ENCODE measurements around the gene ZNF445.
"Not testable (repeated sequence)": the region's sequence is repeated elsewhere in the genome, so short reads cannot be mapped to it uniquely, and the experiment has no call there.

Gene ZNF445

DNA sequence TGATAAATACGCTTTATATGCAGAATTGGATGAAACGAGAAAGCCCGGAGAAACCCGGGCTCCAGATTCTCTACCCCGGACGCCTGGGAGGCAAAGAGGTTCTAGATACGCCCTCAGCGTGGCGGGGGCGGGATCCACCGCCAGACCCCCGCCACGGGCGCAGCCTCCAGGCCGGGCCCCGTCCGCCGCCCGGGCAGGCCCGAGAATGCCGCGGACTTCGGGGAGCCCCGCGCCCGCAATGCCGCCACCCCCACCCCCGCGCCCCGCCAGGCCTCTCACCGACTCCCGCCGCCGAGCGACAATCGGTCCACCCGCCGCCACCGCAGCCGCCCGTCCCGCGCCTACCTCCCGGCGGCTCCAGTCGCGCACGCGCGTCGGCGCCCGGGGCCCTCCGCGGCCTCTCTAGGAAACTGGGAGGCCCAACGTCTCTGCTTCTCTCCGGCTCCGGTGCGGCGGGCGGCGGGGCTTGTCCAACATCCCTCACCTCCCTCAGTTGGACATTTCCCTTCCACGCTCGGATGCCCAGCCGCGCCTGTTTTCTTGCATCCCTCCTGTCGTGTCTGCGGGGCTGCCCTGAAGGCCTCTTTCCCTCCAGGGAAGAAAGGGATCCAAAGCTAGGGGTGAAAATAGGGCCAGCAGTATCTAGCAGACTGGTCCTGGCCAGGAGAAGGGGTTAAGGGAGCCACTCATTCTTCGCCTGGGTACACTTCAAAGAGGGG is at the start of gene ZNF445:
Gene ZNF445 (minus strand): TSS at position 359 of the 719 bp plus-strand sequence. CDS start 22,121 bp downstream, outside the sequence.
- peak; percentile 74 for DNase-seq (ENCODE audit: low spot score)

DNA sequence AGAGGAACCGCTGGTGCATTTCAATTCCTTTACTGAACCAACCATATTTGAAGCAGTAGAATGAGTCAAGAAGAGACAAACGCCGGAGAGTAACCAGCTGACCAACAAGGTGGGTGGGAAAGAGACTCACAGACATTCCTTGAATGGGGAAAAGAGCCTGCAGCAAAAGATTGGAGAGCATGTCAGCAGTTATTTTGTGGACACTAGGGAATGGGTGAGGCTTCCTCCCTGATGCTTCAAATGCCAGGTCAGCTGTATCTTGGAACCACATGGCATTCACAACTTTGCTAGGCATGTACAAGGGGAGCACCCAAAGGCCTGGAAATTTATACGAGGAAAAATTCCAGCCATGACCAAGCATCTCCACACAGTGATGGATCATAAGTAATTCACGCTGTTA is 47.6 kb upstream of the ZNF445 start:
- no peak for DNase-seq (ENCODE audit: low spot score)

DNA sequence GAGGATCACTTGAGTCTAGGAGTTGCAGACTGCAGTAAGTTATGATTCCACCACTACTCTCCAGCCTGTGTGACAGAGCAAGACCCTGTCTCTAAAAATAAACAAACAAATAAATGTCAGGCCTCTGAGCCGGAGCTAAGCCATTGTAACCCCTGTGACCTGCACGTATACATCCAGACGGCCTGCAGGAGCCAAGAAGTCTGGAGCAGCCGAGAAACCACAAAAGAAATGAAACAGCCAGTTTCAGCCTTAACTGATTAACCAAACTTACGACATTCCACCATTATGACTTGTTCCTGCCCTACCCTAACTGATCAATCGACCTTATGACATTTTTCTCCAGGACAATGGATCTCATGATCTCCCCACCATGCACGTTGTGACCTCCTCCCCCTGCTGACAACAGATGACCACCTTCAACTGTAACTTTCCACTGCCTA is 45.0 kb upstream of the ZNF445 start:
- no peak for DNase-seq (ENCODE audit: low spot score)

DNA sequence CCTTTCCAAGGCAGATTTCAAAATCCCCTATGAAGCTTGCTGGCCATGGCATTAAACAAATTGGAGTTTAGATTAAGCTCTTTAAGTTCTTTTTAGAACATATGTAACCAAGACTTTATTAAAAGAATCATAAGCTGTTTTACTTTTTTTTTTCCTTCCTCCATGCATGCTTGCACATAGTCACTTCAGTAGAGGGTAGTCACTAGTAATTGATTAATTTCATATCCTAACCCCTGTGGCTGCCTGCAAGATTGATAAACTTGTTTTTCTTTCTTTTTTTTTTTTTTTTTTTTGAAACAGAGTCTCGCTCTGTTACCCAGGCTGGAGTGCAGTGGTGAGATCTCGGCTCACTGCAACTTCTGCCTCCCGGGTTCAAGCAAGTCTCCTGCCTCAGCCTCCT is 44.3 kb upstream of the ZNF445 start:
- DNase-seq (ENCODE audit: low spot score), result no peak

DNA sequence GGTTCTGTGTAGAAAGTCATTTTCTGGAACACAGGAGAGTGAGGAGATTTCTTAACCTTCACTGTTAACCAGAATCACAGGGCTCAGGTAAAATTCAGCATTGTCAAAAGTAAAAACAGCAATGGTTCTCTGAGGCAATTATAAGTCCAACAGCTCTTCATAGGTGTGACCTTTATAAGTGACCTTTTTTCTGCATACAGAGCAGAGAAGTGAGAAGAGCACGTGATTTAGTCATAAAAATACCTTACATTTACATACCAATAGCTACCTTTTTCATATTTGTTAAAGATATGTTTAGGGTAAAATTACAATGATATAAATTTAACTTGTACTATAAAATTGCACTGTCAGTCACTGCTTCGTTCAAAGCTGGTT is 41.3 kb upstream of the ZNF445 start:
- DNase-seq (ENCODE audit: low spot score), result no peak

DNA sequence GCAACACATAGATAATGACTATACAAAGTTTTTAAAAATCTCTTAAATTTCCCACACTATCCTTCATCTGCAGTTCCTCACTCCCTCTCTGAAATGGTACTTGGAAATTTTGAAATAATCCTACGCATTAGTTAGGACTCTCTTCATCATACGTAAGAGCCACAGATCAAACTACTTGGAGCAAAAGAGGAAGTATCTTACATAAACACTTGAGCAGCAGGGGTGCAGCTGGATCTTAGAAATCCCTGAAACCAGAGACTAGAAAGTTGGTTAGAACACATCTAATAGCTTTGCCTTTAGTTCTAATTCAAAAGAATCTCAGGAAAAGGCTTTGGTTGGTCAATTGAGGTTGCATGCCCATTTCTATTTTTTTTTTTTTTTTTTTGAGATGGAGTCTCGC is 38.8 kb upstream of the ZNF445 start:
- no peak for DNase-seq (ENCODE audit: low spot score)

DNA sequence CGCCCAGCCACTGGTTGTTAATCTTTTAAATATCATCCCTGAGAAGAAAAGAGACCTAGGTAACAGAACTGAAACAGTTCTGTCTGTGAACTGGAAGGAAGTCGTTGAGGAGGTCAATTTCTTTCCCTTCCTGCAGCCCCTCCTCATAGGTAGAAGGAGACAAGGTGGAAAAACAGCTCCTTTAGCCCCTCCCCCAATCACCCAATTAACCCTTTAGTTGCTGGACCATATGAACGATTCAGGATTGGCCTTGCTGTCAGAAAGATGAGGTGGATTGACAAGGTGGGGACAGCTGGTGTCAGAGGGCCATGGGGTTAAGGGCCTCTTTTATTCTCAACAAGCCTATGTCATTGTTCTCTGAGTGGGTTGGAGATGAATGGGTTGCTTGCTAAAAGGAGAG is 36.0 kb upstream of the ZNF445 start:
- no peak for DNase-seq (ENCODE audit: low spot score)

DNA sequence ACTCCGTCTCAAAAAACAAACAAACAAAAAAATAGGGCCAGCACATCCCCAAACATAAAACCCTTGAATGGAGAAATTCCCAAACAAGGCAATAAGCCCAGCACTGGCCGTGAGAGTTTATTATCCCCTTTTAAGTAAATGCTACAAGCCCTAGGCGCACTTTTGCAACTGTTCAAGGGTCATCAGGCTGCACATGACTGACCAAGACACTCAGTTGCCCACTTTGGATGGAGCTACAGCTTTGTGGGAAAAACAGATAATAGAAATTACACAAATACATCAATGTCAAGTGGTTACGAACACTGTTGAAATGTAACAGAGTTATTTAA is 33.7 kb upstream of the ZNF445 start:
- DNase-seq (ENCODE audit: low spot score), result no peak

DNA sequence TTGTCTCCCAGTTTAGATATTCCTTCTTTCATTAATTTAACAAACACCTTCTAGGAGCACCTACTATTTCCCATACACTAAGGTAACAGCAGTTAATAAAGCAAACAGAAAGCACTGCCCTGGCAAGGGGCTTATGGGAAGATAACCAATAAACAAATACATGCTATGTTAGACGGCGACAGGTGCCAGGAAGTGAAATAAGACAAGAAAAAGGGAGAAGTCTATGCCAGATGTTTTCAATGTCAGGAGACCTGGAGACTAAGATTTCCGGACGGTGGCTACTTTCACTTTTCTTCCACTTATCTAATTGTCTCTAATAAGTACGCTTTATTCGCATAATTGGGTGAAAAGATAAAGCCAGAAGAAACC is 32.5 kb upstream of the ZNF445 start:
- peak; percentile 16 for DNase-seq (ENCODE audit: low spot score)

DNA sequence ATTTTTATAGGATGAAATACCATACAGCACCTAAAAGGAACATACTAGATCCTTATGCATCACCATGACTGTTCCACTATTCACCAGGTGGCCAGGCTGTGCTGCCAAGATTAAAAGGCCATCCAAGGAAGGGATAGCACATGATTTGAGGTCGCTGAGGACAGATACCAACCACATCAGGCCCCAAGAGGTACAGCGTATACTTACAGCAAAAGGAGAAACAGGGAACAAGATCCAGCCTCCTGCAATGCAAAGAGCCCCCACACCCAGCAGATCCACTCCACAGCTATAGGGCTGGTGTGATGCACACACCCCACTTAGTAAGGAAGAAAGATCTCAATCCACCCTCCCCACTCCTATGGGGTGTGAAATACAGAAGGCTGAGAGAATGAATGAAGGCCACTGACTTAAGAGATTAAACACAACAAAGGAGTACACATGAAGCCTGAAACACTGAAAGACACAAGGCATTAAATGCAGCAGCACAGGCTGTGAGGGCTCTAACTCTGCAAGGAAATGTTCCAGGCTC is 32.0 kb upstream of the ZNF445 start:
- no peak for DNase-seq (ENCODE audit: low spot score)

DNA sequence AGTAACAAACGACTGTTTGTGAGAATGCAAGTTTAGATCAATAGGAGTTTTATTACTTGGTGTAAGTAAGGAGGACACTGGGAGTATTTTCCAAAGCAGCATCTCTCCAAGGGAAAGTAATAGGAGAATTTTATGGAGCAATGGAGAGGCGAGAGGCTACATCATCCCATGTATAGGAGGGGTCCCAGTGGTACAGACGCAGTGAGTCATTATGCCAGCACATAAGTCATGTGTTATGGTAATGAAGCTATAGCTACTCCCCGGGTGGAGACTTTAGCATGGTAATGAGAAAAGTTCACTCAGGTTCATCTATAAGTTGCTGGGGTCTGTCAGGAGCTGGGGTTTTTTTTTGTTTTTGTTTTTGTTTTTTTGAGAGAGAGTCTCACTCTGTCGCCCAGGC is 29.5 kb upstream of the ZNF445 start:
- DNase-seq (ENCODE audit: low spot score), result no peak

DNA sequence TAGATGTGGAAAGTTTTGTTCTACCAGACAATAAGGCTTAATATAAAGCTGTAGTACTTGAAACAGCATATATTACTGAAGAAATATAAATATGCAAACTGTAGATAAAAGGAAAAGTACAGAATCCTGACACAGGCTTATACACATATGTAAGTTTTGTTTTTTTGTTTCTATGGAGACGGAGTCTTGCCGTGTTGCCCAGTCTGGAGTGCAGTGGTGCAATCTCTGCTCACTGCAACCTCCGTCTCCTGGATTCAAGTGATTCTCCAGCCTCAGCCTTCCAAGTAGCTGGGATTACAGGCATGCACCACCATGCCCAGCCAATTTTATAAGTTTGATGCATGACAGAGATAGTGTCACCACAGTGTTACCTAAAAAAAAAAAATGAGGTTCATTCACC is 29.1 kb upstream of the ZNF445 start:
- DNase-seq (ENCODE audit: low spot score), result no peak

DNA sequence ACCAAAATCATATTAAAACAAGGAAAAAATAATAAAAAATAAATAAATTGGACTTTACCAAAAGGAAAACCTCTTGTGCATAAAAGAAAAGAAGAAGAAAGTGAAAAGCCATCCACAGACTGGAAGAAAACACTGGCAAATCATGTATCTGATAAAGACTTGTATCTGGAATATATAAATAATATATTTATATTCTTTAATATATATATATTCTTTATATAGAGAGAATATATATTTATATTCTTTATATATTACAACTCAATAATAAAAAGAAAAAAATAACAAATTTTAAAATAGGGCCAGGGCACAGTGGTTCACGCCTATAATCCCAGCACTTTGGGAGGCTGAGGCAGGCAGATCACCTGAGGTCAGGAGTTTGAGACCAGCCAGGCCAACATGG is 27.1 kb upstream of the ZNF445 start:
- DNase-seq (ENCODE audit: low spot score), result no peak

DNA sequence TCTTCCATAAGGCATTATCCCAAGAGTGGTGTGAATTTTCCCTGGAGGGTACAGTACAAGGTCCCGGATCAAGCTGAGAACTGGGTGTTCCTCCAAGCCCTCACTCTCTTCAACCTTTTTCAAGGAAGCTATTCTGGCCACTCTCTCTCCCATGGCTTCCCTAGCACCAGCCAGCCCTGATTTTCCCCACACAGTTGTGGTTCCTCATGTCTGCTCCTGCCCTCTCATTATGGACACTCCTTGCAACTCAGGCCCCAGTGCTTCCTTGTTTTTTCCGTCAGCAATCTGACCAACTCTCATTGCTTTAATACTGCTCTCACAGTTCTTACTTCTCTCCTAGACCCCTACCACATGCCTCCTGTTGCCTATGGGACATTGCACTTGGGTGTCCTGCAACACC is 25.7 kb upstream of the ZNF445 start:
- DNase-seq (ENCODE audit: low spot score), result not testable (repeated sequence)

DNA sequence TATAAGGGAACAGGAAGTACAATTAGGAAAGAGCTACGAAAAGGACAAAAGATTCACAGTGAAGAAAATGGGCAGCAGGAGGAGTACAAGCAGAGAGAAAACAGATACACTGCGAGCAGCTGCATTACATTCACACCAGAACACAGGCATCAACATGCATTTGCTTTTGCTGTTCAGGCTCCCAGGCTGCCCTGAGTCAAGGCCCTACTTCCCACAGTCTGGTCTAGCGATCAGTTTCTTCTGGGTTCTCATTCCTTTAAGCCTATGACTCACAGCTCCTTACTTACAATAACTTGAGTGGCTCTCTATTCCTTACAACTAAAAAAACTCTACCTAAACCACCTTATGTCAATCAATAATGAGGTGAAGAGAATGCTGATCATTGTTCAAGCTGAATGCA is 24.5 kb upstream of the ZNF445 start:
- no peak for DNase-seq (ENCODE audit: low spot score)

DNA sequence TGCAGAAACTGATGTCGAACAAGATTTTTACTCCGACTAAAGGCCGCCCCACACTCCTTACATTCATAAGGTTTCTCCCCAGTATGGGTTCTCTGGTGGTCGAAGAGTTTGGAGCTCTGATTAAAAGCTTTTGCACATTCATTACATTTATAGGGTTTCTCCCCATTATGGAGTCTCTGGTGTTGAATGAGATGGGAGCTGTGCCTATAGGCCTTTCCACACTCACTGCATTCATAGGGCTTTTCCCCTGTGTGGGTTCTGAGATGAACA is 22.4 kb upstream of the ZNF445 start:
- DNase-seq (ENCODE audit: low spot score), result not testable (repeated sequence)

DNA sequence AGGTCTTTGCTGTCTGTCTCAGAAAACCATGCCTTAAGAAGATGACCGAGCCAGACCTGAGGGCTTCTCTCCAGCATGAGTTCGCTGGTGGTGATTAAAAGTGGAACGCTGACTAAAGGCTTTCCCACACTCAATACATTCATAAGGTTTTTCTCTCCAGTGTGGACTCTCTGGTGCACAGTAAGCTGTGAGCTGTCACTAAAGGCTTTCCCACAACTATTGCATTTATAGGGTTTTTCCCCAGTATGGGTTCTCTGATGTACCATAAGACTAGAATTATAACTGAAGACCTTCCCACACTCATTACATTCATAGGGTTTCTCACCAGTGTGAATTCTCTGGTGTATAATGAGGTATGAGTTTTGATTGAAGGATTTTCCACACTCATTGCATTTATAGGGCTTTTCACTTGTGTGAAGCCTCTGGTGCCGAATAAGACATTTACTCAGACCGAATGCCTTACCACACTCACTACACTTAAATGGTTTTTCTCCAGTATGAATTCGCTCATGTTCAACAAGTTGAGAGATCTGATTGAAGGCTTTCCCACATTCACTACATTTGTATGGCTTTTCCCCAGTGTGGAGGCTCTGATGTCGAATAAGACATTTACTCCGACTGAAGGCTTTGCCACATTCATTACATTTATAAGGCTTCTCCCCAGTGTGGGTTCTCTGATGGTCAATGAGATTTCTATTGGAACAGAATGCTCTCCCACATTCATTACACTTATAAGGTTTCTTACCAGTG is 21.9 kb upstream of the ZNF445 start:
- no peak for DNase-seq (ENCODE audit: low spot score)

DNA sequence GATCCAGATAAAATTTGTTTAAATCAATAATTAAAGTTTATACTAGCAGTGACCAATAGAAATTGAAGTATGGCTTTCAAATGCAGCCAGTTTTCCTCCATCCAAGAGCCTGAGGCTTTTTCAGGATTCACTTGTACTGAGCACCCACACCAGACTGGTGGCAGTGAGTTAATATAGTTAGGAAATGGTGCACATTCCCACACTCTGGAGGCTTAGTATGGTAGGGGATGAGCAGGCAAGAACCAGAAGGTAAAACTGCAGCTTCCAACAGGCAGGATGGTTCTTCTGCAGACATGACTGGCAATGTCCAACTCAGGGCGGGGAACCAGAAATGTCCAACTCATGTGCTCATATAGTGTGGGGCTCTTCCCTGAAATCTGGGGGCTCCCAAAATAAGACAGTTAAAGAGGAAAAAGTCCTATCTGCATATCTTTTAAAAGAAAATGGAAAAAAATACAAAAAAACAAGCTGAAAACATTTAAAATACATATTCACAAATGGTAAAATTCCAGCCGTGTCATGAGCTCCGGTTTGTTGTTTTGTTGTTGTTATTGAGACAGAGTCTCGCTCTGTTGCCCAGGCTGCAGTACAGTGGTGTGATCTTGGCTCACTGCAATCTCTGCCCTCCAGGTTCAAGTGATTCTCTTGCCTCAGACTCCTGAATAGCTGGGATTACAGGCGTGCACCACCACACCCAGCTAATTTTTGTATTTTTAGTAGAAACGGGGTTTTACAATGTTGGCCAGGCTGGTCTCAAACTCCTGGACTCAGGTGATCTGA is 18.4 kb upstream of the ZNF445 start:
- DNase-seq (ENCODE audit: low spot score), result no peak

DNA sequence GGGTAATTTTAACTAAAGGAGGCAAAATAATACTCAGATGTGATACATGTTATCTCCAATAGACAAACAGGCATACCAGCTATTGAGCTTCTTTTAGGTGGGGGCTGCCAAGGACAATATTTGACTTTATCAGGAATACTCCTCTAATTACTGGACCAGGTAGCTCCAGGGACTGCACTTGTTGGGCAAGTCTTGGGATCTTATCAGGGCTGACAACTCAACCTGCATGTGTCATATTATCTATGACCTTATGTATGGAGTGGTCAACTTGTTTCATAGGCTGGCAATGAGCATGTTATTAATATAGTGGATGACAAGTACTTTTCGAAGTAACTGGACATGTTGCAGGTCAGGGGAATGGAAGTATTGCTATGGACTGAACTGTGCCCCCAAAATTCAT is 15.0 kb upstream of the ZNF445 start:
- DNase-seq (ENCODE audit: low spot score), result no peak

DNA sequence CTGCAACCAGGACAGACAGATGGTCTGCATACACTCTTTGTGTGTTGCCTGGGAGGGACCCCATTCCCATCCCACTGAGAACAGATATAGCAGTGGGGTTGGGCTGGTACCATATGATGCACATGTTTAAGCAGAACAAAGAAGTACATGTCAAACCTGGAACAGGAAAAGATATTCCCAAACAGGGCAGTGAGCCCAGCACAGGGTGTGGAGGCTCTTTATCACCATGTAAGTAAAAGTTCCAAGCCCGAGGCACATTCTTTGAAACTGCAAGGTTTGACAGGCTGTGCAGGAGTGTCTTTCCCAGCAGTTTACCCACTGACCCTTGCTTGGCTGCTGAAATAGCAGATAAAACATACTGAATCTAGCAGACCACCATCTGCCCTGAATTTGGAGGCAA is 5.3 kb upstream of the ZNF445 start:
- no peak for DNase-seq (ENCODE audit: low spot score)

DNA sequence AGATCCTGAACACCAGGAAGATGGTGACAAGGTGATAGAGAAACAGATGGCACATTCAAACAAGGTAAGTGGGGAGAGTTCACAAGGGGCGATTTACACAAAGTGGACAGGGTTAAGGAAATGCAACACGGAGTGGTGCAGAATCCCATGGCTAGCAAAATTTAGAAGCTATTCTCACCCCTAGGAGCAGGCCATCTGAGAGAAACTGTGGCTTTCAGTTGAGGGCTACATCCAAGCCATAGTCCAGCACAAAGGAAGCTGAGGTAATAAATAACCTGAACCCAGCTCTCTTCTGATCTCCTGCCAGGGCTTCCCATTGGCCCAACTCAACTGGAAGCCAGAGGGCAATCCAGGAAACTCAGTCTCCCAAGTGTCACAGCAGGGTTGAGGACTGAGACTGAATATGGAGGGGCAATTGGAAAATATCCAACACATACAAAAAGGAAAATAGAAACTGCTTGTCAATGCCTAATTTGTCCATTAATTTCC is 1.2 kb upstream of the ZNF445 start:
- DNase-seq (ENCODE audit: low spot score), result no peak

DNA sequence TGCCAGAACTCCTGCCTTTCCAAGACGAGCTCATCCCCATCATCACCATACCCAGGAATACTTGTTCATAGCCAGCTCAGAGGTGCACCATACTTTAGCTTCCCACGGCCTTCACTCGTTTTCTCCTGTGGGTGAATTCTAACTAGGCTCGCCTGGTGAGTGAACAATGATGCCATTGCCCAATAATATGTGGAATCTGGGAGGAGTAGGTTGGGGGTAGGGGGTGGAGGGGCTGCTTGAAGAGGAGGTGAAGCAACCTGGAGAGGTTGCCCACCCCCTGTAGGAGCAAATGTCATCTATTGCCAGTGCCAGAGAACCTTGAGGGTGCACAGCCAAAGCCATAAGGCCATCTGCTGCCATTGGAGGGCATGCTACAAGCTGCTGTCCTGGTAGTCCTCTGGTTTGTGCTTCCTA is 592 bp upstream of the ZNF445 start:
- no peak for DNase-seq (ENCODE audit: low spot score)

DNA sequence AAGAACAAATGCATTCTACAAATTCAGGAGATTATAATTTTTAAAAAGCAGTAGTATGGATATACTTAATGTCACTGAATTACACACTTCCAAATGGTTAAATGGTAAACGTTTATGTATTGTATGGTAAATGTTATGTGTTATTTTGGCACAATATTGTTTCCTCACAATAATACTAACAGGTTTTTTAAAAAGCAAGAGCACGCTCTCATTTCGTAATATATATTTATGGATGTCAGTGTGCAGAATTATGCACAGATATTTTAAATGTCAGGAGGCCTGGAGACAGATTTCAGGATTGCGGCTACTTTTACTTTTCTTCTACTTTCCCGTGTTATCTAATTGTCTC is 533 bp downstream of the ZNF445 start:
- no peak for DNase-seq (ENCODE audit: low spot score)

Measured in CD4-positive, alpha-beta T cell treated with Interleukin-2 at 100 ng/mL for 4 hours (primary cell).